ENCODE data around the gene AGBL1. TPM values are rescaled to one million over a fixed set of nuclear protein-coding genes. Genes with fewer than 3 reads are reported as not detected.

AGBL1 gene
- polyA plus RNA-seq, 1 experiment, result not detected

GRCh38 chr15:86929461-86929860 is 849.8 kb downstream of the AGBL1 start:
- no peak overlapping the region for H3K4me3 ChIP-seq (ENCODE audit: low read depth, low read length)
- CTCF ChIA-PET, result no interaction called here
- no peaks in the 10 kb centered on the region for H3K36me3 ChIP-seq (ENCODE audit: control insufficient read depth, insufficient read depth, low read length)
- no peaks in the 10 kb centered on the region for H3K27me3 ChIP-seq (ENCODE audit: control insufficient read depth, insufficient read depth, low read length)
- POLR2A ChIA-PET, result no interaction called here
- TF ChIP-seq, protein P1, sequence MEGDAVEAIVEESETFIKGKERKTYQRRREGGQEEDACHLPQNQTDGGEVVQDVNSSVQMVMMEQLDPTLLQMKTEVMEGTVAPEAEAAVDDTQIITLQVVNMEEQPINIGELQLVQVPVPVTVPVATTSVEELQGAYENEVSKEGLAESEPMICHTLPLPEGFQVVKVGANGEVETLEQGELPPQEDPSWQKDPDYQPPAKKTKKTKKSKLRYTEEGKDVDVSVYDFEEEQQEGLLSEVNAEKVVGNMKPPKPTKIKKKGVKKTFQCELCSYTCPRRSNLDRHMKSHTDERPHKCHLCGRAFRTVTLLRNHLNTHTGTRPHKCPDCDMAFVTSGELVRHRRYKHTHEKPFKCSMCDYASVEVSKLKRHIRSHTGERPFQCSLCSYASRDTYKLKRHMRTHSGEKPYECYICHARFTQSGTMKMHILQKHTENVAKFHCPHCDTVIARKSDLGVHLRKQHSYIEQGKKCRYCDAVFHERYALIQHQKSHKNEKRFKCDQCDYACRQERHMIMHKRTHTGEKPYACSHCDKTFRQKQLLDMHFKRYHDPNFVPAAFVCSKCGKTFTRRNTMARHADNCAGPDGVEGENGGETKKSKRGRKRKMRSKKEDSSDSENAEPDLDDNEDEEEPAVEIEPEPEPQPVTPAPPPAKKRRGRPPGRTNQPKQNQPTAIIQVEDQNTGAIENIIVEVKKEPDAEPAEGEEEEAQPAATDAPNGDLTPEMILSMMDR (IDR thresholded peaks at IDR 0.05; ENCODE audit: insufficient read depth, low read depth, low read length), result no peak
- no peak for DNase-seq (ENCODE audit: low read depth)

DNA sequence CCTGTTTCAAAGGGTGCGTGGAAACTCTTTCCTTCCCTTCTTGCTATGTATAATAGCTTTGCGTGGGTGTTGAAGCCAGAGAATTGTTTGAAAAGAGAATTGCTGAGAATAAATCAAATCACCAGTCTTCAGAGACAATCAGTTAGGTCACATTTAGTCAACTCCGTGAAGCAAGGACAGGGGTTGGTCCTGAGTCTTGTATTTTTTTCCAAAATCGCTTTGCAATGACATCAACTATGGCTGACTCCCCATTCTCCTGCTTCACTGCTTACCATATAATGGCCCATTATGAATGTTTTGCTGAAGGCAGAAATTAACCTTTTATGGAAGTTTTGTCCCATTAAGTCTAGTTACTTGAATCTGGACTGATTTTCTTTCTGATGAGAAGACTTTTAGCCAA is 852.8 kb downstream of the AGBL1 start:
- Histone ChIP-seq H3K4me3 (ENCODE audit: low read depth, low read length) (no peak overlapping the region), H3K36me3 (ENCODE audit: control insufficient read depth, insufficient read depth, low read length) (no peaks in the 10 kb centered on the region), H3K27me3 (ENCODE audit: control insufficient read depth, insufficient read depth, low read length) (no peaks in the 10 kb centered on the region)
- TF ChIP-seq, protein P1 (IDR thresholded peaks at IDR 0.05; ENCODE audit: insufficient read depth, low read depth, low read length), result no peak
- DNase-seq (ENCODE audit: low read depth), result no peak
- ChIA-PET CTCF (interaction anchor here (0.6 kb wide), 1 partner anchor 12 kb away, joined by 3 read pairs; no protein-coding TSS in a partner anchor), POLR2A (no interaction called here)

DNA sequence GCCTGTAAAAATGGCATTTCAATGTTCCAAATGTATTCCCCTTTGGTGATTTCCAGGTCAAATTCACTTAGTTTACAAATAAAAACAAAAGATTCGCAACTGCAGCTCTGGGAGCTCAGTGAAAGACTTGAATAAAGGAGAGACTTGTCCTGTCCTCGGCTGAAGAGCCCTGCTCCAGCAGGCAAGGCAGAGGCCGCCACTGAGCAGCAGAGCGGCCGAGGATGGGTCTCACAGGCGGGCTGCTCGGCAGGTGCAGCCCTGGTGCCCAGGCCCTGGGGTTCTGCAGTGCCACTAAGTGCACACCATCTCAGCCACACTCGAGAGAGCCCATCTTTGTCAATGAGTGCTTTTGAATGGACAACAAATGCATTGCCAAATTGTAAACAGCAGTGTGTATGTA is 856.2 kb downstream of the AGBL1 start:
- Histone ChIP-seq H3K36me3 (ENCODE audit: control insufficient read depth, insufficient read depth, low read length) (no peaks in the 10 kb centered on the region), H3K27me3 (ENCODE audit: control insufficient read depth, insufficient read depth, low read length) (no peaks in the 10 kb centered on the region), H3K4me3 (ENCODE audit: low read depth, low read length) (no peak overlapping the region)
- TF ChIP-seq, protein P1 (IDR thresholded peaks at IDR 0.05; ENCODE audit: insufficient read depth, low read depth, low read length), result no peak
- CTCF ChIA-PET, result no interaction called here
- POLR2A ChIA-PET, result no interaction called here
- DNase-seq (ENCODE audit: low read depth), result no peak

DNA sequence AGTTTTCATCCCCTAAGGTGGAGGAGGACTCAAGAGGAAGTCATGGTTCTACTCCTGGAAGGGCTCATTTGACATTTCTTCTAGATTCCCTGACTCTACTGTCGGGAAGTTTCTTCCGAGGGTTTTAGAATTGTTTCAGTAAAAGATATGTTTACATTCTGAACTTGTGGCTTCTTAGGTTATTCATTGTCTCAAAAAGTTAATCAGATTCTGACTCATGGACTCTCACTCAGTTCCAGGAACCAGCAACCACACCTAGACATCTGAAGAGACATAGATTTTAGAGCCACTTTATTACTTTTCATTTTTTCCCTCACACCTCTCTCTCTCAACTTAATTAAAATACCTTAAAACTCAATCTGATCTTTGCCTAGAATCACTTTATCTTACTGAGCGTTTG is 862.6 kb downstream of the AGBL1 start:
- POLR2A ChIA-PET, result no interaction called here
- CTCF ChIA-PET, result no interaction called here
- H3K4me3 ChIP-seq (ENCODE audit: low read depth, low read length), result no peak overlapping the region
- H3K36me3 ChIP-seq (ENCODE audit: control insufficient read depth, insufficient read depth, low read length), result no peaks in the 10 kb centered on the region
- TF ChIP-seq, protein P1 (IDR thresholded peaks at IDR 0.05; ENCODE audit: insufficient read depth, low read depth, low read length), result no peak
- no peak for DNase-seq (ENCODE audit: low read depth)
- no peaks in the 10 kb centered on the region for H3K27me3 ChIP-seq (ENCODE audit: control insufficient read depth, insufficient read depth, low read length)

DNA sequence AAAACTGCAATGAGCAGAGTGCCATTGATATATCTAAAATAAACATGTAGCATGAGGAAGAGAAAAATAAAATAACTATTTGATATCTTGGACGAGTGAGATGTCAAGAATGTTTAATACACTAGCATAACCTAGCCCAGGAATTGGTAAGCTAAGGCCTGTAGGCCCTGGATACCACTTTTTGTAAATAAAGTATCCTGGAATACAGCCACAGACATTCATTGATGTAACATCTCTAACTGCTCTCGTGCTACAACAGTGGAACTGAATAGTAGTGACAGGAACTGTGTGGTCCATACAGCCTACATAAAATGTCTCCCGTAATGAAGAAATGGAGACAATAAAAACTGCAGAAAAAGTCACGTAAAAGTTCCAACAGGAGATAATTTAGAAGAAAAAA is 869.0 kb downstream of the AGBL1 start:
- H3K36me3 ChIP-seq (ENCODE audit: control insufficient read depth, insufficient read depth, low read length), result no peaks in the 10 kb centered on the region
- TF ChIP-seq, protein P1 (IDR thresholded peaks at IDR 0.05; ENCODE audit: insufficient read depth, low read depth, low read length), result no peak
- no peak overlapping the region for H3K4me3 ChIP-seq (ENCODE audit: low read depth, low read length)
- CTCF ChIA-PET, result no interaction called here
- no peak for DNase-seq (ENCODE audit: low read depth)
- POLR2A ChIA-PET, result no interaction called here
- H3K27me3 ChIP-seq (ENCODE audit: control insufficient read depth, insufficient read depth, low read length), result no peaks in the 10 kb centered on the region

Measured in BJ (cell line).